ENCODE data around the gene GRAMD1B.

DNA sequence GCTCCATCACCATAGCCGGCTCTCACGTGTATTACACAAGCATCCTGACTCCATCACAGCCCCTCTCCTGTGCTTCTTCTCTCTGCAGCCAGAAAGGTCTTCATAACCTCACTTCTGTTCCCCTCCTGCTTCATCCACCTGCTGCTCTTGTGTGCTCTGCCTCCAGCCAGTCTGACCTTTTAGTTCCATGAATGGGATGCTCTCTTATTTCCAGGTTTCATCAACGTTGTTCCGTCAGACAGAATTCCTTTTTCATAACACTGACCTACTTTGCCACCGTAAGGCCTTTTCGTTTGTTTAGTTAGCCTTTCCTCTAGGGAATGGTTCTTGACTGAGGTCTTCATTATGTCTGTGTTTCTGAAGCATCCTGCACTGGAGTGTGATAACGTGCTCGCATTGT lies 18.8 kb downstream of the GRAMD1B start:
- TF ChIP-seq, protein P1, sequence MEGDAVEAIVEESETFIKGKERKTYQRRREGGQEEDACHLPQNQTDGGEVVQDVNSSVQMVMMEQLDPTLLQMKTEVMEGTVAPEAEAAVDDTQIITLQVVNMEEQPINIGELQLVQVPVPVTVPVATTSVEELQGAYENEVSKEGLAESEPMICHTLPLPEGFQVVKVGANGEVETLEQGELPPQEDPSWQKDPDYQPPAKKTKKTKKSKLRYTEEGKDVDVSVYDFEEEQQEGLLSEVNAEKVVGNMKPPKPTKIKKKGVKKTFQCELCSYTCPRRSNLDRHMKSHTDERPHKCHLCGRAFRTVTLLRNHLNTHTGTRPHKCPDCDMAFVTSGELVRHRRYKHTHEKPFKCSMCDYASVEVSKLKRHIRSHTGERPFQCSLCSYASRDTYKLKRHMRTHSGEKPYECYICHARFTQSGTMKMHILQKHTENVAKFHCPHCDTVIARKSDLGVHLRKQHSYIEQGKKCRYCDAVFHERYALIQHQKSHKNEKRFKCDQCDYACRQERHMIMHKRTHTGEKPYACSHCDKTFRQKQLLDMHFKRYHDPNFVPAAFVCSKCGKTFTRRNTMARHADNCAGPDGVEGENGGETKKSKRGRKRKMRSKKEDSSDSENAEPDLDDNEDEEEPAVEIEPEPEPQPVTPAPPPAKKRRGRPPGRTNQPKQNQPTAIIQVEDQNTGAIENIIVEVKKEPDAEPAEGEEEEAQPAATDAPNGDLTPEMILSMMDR (conservative IDR thresholded peaks at IDR 0.05; ENCODE audit: low read depth, low read length): no peak
- no peak for TF ChIP-seq EZH2phosphoT487 (IDR thresholded peaks at IDR 0.05; ENCODE audit: borderline replicate concordance, low read length)
- TF ChIP-seq EZH2 (IDR thresholded peaks at IDR 0.05; ENCODE audit: low read length, unreplicated experiment): no peak
